HepG2 (cell line): ENCODE results near the gene HRH3. TPM values are rescaled to one million over a fixed set of nuclear protein-coding genes. Genes with fewer than 3 reads are reported as not detected.
A peak's percentile ranks its signal among the peaks of the same experiment; 100 is the strongest.

Experiments
- BCL3 ChIP-seq: sonication (generic); formaldehyde crosslinking; IDR thresholded peaks from 2 replicates; pipeline ENCODE4 v1.5.1; 2020; ENCODE audit warnings: mild to moderate bottlenecking, missing genetic modification reagents, moderate library complexity
- CREM ChIP-seq, 2 experiments: sonication (generic) in 1 of 2; formaldehyde crosslinking in 1 of 2; IDR thresholded peaks; 2 replicates each; pipeline versions ENCODE4 v1.4.0 to v1.6.1; 2016 to 2020; ENCODE audit warnings: antibody characterized with exemption in 1 of 2, mild to moderate bottlenecking in 1 of 2, missing genetic modification reagents in 1 of 2
- ETV6 ChIP-seq: sonication (generic); formaldehyde crosslinking; conservative IDR thresholded peaks from 2 replicates; pipeline ENCODE4 v1.4.0; 2020; ENCODE audit warnings: missing genetic modification reagents
- FOXO1 ChIP-seq: sonication (generic); formaldehyde crosslinking; IDR thresholded peaks from 2 replicates; pipeline ENCODE4 v1.4.0; 2020; ENCODE audit warnings: missing genetic modification reagents
- HNF1A ChIP-seq, 2 experiments: sonication (generic) in 1 of 2; formaldehyde crosslinking in 1 of 2; IDR thresholded peaks; 2 replicates each; pipeline versions ENCODE4 v1.4.0 to v1.6.1; 2016 to 2020; ENCODE audit warnings: borderline replicate concordance in 1 of 2, low read depth in 1 of 2, mild to moderate bottlenecking in 1 of 2, missing genetic modification reagents in 1 of 2
- LBX2 ChIP-seq: sonication (generic); formaldehyde crosslinking; IDR thresholded peaks from 2 replicates; pipeline ENCODE4 v1.5.0; 2020; ENCODE audit warnings: missing genetic modification reagents, mild to moderate bottlenecking, borderline replicate concordance
- NFKB2 ChIP-seq: sonication (generic); formaldehyde crosslinking; IDR thresholded peaks from 2 replicates; pipeline ENCODE4 v1.4.0; 2020; ENCODE audit warnings: missing genetic modification reagents, borderline replicate concordance
- NKX3-1 ChIP-seq: sonication (generic); formaldehyde crosslinking; IDR thresholded peaks from 2 replicates; pipeline ENCODE4 v1.5.0; 2020; ENCODE audit warnings: missing genetic modification reagents
- PCBP1 ChIP-seq: fragments of 200-400 bp; formaldehyde crosslinking; IDR thresholded peaks from 2 replicates; pipeline ENCODE4 v1.6.1; 2017; ENCODE audit warnings: mild to moderate bottlenecking, low read depth, low read length, borderline replicate concordance
- POLR2AphosphoS2 ChIP-seq: IDR thresholded peaks from 2 replicates; pipeline ENCODE4 v1.6.1; 2011; ENCODE audit warnings: low read depth, low read length, improper control_type of control experiment
- RFX5 ChIP-seq: IDR thresholded peaks from 2 replicates; pipeline ENCODE4 v1.6.1; 2011; ENCODE audit warnings: low read depth, low read length, improper control_type of control experiment
- SALL2 ChIP-seq: sonication (generic); formaldehyde crosslinking; IDR thresholded peaks from 2 replicates; pipeline ENCODE4 v1.8.1; 2023; ENCODE audit warnings: mild to moderate bottlenecking, missing genetic modification reagents, inconsistent platforms
- SAP130 ChIP-seq: IDR thresholded peaks from 2 replicates; pipeline ENCODE4 v1.6.1; 2016; ENCODE audit warnings: low read depth
- SRSF9 ChIP-seq: fragments of 200-400 bp; formaldehyde crosslinking; IDR thresholded peaks from 2 replicates; pipeline ENCODE4 v1.6.1; 2018; ENCODE audit warnings: borderline replicate concordance, mild to moderate bottlenecking, low read depth, low read length; ENCODE audit not compliant: insufficient read depth, poor library complexity, severe bottlenecking
- ZBTB26 ChIP-seq: IDR thresholded peaks from 2 replicates; pipeline ENCODE4 v1.6.1; 2016; ENCODE audit warnings: missing compliant biosample characterization, missing genetic modification reagents, borderline replicate concordance
- ZBTB7B ChIP-seq: sonication (generic); formaldehyde crosslinking; IDR thresholded peaks from 2 replicates; pipeline ENCODE4 v1.4.0; 2020; ENCODE audit warnings: missing genetic modification reagents
- ZC3H4 ChIP-seq: sonication (generic); formaldehyde crosslinking; IDR thresholded peaks from 2 replicates; pipeline ENCODE4 v1.4.0; 2020; ENCODE audit warnings: missing genetic modification reagents, borderline replicate concordance
- ZKSCAN1 ChIP-seq: fragments of 150-350 bp; IDR thresholded peaks from 2 replicates; pipeline ENCODE4 v1.6.1; 2014; ENCODE audit warnings: low read length
- ZNF138 ChIP-seq: sonication (generic); formaldehyde crosslinking; IDR thresholded peaks from 2 replicates; pipeline ENCODE4 v1.5.0; 2020; ENCODE audit warnings: mild to moderate bottlenecking, low read depth, missing genetic modification reagents
- ZNF225 ChIP-seq: sonication (generic); formaldehyde crosslinking; IDR thresholded peaks from 2 replicates; pipeline ENCODE4 v1.4.0; 2020; ENCODE audit warnings: mild to moderate bottlenecking, missing genetic modification reagents
- ZNF264 ChIP-seq: sonication (generic); formaldehyde crosslinking; IDR thresholded peaks from 2 replicates; pipeline ENCODE4 v1.4.0; 2020; ENCODE audit warnings: missing genetic modification reagents
- ZNF468 ChIP-seq: sonication (generic); formaldehyde crosslinking; IDR thresholded peaks from 2 replicates; pipeline ENCODE4 v1.8.0; 2022; ENCODE audit warnings: mild to moderate bottlenecking, moderate library complexity, missing genetic modification reagents
- polyA plus RNA-seq, 8 experiments: library from polyadenylated mRNA; depleted of rRNA in 3 of 8; stranded (reverse) in 7 of 8; unstranded in 1 of 8; fragments of >200 nt; fragmentation: Illumina TruSeq in 4 of 8; extraction: Trizol in 4 of 8; gene quantifications; 2 replicates each; pipeline versions ENCODE4 v1.2.1 to v1.2.3, GENCODE V29; 2011 to 2016; ENCODE audit warnings: low read depth in 4 of 8, missing spikeins in 1 of 8, mixed read lengths in 1 of 8; ENCODE audit not compliant: insufficient read depth in 1 of 8
- total RNA-seq, 5 experiments: library from RNA; depleted of rRNA; stranded (reverse); fragments of >200 nt; fragmentation: Illumina TruSeq; extraction: Trizol; gene quantifications; 2 replicates each; pipeline ENCODE4 v1.2.3, GENCODE V29; 2016; ENCODE audit warnings: low read depth in 1 of 5

Gene HRH3
- total and polyA plus RNA-seq, 2 of the 13 experiments (the other 11 are each of a cell fraction or from before 2014, with no cell fraction given), result 0.18 TPM; not detected in 1

GRCh38 chr20:62238569-62239277, 18.6 kb upstream of the HRH3 start (continued):
- 0 out of 2 replicates have a peak, but pooled peaks have one; percentile 18 for TF ChIP-seq ZNF225 (CRISPR knock-in tag)
- TF ChIP-seq SRSF9, result no peak
- TF ChIP-seq FOXO1 (CRISPR knock-in tag), result no peak
- TF ChIP-seq ZKSCAN1, result no peak
- TF ChIP-seq ZNF138 (CRISPR knock-in tag), result no peak; the same call in 1 of the 2 replicates
- peak; percentile 73; the same call in 1 of the 2 replicates for TF ChIP-seq LBX2 (CRISPR knock-in tag)
- TF ChIP-seq POLR2AphosphoS2, result no peak
- no peak for TF ChIP-seq ZC3H4
- TF ChIP-seq NKX3-1 (CRISPR knock-in tag), result no peak
- TF ChIP-seq CREM (IDR thresholded peaks at IDR 0.05), result no peak
- no peak for TF ChIP-seq CREM (CRISPR knock-in tag; IDR thresholded peaks at IDR 0.05)
- no peak for TF ChIP-seq ZNF264 (CRISPR knock-in tag)
- TF ChIP-seq RFX5, result no peak
- TF ChIP-seq BCL3 (CRISPR knock-in tag), result no peak
- no peak for TF ChIP-seq ETV6 (CRISPR knock-in tag)
- TF ChIP-seq HNF1A (IDR thresholded peaks at IDR 0.05; ENCODE audit: low read depth), result no peak
- TF ChIP-seq HNF1A (CRISPR knock-in tag; IDR thresholded peaks at IDR 0.05; ENCODE audit: borderline replicate concordance), result no peak
- TF ChIP-seq ZBTB7B (CRISPR knock-in tag), result 0 out of 2 replicates have a peak, but pooled peaks have one; percentile 32
- no peak for TF ChIP-seq ZBTB26 (CRISPR knock-in tag)
- TF ChIP-seq NFKB2, result no peak
- peak; percentile 40; the same call in 1 of the 2 replicates for TF ChIP-seq SAP130 (CRISPR knock-in tag)
- TF ChIP-seq ZNF468 (CRISPR knock-in tag), result no peak
- peak; percentile 12; the same call in 1 of the 2 replicates for TF ChIP-seq PCBP1
- TF ChIP-seq SALL2 (CRISPR knock-in tag), result 0 out of 2 replicates have a peak, but pooled peaks have one; percentile 7
